GM23338 (cell line): Measurements from ENCODE around the gene PDE10A.

Source experiments
- CREB1 ChIP-seq: fragments of 250-450 bp; sonication (Bioruptor Pico); IDR thresholded peaks from 2 replicates; pipeline ENCODE4 v1.5.0; 2020; ENCODE audit warnings: low read depth, mild to moderate bottlenecking, moderate library complexity
- CTCF ChIP-seq, 2 experiments: fragments of 200-600 bp in 1 of 2; sonication (generic) in 1 of 2; conservative IDR thresholded peaks; 2 replicates each; pipeline versions ENCODE4 v1.5.1 to v1.6.1; 2016 to 2017; ENCODE audit warnings: antibody characterized with exemption in 2 of 2, low read depth in 2 of 2, mild to moderate bottlenecking in 2 of 2, moderate library complexity in 1 of 2
- ETS1 ChIP-seq: IDR thresholded peaks from 2 replicates; pipeline ENCODE4 v1.6.1; 2016; ENCODE audit warnings: antibody characterized with exemption
- EZH2 ChIP-seq: fragments of 200-600 bp; sonication (generic); IDR thresholded peaks from one replicate; pipeline ENCODE4 v1.8.0; 2017; ENCODE audit warnings: antibody characterized with exemption, mild to moderate bottlenecking, low read depth; ENCODE audit not compliant: unreplicated experiment
- EZH2phosphoT487 ChIP-seq: fragments of 200-600 bp; sonication (generic); IDR thresholded peaks from one replicate; pipeline ENCODE4 v1.8.1; 2018; ENCODE audit warnings: antibody characterized with exemption; ENCODE audit not compliant: unreplicated experiment
- JUNB ChIP-seq: IDR thresholded peaks from one replicate; pipeline ENCODE4 v1.6.1; 2016; ENCODE audit warnings: antibody characterized with exemption; ENCODE audit not compliant: unreplicated experiment
- NANOG ChIP-seq: IDR thresholded peaks from 2 replicates; pipeline ENCODE4 v1.6.1; 2016; ENCODE audit warnings: antibody characterized with exemption, borderline replicate concordance
- POLR2AphosphoS5 ChIP-seq: IDR thresholded peaks from 2 replicates; pipeline ENCODE4 v1.6.1; 2016; ENCODE audit warnings: antibody characterized with exemption, low read depth
- STAT1 ChIP-seq: IDR thresholded peaks from one replicate; pipeline ENCODE4 v1.6.1; 2016; ENCODE audit warnings: antibody characterized with exemption; ENCODE audit not compliant: unreplicated experiment
- ZNF114 ChIP-seq: fragments of 250-450 bp; sonication (Bioruptor Pico); IDR thresholded peaks from 2 replicates; pipeline ENCODE4 v1.5.0; 2020; ENCODE audit warnings: mild to moderate bottlenecking, moderate library complexity
- ZNF331 ChIP-seq: fragments of 250-450 bp; sonication (Bioruptor Pico); IDR thresholded peaks from 2 replicates; pipeline ENCODE4 v1.5.0; 2020; ENCODE audit warnings: low read depth, mild to moderate bottlenecking, moderate library complexity
- TF ChIP-seq, protein P1 (sequence below): IDR thresholded peaks from one replicate; pipeline ENCODE4 v1.6.1; 2018; ENCODE audit warnings: antibody characterized with exemption; ENCODE audit not compliant: unreplicated experiment
- TF ChIP-seq, protein P2 (sequence below): fragments of 250-450 bp; sonication (Bioruptor Pico); IDR thresholded peaks from 2 replicates; pipeline ENCODE4 v1.5.0; 2020; ENCODE audit warnings: mild to moderate bottlenecking, moderate library complexity

- TF ChIP-seq CTCF (conservative IDR thresholded peaks at IDR 0.05; ENCODE audit: low read depth in 2 of 2), result no peak
- TF ChIP-seq NANOG, result no peak
- no peak for TF ChIP-seq EZH2
- no peak for TF ChIP-seq EZH2phosphoT487
- TF ChIP-seq CREB1 (CRISPR knock-in tag), result no peak
- TF ChIP-seq POLR2AphosphoS5, result no peak
- no peak for TF ChIP-seq JUNB
- TF ChIP-seq, protein P1, sequence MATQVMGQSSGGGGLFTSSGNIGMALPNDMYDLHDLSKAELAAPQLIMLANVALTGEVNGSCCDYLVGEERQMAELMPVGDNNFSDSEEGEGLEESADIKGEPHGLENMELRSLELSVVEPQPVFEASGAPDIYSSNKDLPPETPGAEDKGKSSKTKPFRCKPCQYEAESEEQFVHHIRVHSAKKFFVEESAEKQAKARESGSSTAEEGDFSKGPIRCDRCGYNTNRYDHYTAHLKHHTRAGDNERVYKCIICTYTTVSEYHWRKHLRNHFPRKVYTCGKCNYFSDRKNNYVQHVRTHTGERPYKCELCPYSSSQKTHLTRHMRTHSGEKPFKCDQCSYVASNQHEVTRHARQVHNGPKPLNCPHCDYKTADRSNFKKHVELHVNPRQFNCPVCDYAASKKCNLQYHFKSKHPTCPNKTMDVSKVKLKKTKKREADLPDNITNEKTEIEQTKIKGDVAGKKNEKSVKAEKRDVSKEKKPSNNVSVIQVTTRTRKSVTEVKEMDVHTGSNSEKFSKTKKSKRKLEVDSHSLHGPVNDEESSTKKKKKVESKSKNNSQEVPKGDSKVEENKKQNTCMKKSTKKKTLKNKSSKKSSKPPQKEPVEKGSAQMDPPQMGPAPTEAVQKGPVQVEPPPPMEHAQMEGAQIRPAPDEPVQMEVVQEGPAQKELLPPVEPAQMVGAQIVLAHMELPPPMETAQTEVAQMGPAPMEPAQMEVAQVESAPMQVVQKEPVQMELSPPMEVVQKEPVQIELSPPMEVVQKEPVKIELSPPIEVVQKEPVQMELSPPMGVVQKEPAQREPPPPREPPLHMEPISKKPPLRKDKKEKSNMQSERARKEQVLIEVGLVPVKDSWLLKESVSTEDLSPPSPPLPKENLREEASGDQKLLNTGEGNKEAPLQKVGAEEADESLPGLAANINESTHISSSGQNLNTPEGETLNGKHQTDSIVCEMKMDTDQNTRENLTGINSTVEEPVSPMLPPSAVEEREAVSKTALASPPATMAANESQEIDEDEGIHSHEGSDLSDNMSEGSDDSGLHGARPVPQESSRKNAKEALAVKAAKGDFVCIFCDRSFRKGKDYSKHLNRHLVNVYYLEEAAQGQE, result no peak
- TF ChIP-seq STAT1, result no peak
- TF ChIP-seq ZNF114 (CRISPR knock-in tag), result no peak
- TF ChIP-seq ZNF331 (CRISPR knock-in tag), result no peak
- no peak for TF ChIP-seq ETS1
- TF ChIP-seq, protein P2, sequence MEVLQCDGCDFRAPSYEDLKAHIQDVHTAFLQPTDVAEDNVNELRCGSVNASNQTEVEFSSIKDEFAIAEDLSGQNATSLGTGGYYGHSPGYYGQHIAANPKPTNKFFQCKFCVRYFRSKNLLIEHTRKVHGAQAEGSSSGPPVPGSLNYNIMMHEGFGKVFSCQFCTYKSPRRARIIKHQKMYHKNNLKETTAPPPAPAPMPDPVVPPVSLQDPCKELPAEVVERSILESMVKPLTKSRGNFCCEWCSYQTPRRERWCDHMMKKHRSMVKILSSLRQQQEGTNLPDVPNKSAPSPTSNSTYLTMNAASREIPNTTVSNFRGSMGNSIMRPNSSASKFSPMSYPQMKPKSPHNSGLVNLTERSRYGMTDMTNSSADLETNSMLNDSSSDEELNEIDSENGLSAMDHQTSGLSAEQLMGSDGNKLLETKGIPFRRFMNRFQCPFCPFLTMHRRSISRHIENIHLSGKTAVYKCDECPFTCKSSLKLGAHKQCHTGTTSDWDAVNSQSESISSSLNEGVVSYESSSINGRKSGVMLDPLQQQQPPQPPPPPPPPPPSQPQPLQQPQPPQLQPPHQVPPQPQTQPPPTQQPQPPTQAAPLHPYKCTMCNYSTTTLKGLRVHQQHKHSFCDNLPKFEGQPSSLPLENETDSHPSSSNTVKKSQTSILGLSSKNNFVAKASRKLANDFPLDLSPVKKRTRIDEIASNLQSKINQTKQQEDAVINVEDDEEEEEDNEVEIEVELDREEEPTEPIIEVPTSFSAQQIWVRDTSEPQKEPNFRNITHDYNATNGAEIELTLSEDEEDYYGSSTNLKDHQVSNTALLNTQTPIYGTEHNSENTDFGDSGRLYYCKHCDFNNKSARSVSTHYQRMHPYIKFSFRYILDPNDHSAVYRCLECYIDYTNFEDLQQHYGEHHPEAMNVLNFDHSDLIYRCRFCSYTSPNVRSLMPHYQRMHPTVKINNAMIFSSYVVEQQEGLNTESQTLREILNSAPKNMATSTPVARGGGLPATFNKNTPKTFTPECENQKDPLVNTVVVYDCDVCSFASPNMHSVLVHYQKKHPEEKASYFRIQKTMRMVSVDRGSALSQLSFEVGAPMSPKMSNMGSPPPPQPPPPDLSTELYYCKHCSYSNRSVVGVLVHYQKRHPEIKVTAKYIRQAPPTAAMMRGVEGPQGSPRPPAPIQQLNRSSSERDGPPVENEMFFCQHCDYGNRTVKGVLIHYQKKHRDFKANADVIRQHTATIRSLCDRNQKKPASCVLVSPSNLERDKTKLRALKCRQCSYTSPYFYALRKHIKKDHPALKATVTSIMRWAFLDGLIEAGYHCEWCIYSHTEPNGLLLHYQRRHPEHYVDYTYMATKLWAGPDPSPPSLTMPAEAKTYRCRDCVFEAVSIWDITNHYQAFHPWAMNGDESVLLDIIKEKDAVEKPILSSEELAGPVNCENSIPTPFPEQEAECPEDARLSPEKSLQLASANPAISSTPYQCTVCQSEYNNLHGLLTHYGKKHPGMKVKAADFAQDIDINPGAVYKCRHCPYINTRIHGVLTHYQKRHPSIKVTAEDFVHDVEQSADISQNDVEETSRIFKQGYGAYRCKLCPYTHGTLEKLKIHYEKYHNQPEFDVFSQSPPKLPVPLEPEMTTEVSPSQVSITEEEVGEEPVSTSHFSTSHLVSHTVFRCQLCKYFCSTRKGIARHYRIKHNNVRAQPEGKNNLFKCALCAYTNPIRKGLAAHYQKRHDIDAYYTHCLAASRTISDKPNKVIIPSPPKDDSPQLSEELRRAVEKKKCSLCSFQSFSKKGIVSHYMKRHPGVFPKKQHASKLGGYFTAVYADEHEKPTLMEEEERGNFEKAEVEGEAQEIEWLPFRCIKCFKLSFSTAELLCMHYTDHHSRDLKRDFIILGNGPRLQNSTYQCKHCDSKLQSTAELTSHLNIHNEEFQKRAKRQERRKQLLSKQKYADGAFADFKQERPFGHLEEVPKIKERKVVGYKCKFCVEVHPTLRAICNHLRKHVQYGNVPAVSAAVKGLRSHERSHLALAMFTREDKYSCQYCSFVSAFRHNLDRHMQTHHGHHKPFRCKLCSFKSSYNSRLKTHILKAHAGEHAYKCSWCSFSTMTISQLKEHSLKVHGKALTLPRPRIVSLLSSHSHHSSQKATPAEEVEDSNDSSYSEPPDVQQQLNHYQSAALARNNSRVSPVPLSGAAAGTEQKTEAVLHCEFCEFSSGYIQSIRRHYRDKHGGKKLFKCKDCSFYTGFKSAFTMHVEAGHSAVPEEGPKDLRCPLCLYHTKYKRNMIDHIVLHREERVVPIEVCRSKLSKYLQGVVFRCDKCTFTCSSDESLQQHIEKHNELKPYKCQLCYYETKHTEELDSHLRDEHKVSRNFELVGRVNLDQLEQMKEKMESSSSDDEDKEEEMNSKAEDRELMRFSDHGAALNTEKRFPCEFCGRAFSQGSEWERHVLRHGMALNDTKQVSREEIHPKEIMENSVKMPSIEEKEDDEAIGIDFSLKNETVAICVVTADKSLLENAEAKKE (CRISPR knock-in tag), result no peak
These were observed 286.9 kb downstream of the PDE10A start for GRCh38 chr6:165376100-165376499.
